CD4-positive, alpha-beta T cell treated with Interleukin-15 for 1 hour (primary cell): Measurements from ENCODE around the gene BMP3.

Source experiments
- DNase-seq: peaks from one replicate; pipeline ENCODE4 v3.0.0-alpha.2; 2020

Gene BMP3

GRCh38 chr4:81042578-81043365, 12.3 kb downstream of the BMP3 start:
- no peak for DNase-seq

- DNase-seq = no peak
Measured at GRCh38 chr4:81049330-81049729, 18.8 kb downstream of the BMP3 start.

DNA sequence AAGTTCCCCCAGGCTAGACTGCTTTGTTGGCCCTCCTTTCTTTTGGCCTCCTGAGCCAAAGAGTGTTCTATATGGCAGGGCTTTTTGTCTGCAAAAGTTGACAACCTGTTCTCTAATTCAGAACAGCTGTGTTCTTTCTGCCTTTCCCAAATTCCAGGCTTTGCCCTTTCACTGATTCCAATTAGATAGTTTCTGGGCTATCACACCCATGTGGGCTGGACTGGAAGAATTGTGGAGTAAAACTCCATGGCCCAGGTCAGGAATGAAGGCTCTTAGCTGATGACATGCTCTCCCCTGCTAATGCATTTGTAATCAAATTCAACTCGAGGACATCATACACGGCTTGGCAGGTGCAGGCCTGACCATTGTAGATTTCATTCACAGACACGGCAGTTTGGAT, 19.4 kb downstream of the BMP3 start:
- no peak for DNase-seq

DNA sequence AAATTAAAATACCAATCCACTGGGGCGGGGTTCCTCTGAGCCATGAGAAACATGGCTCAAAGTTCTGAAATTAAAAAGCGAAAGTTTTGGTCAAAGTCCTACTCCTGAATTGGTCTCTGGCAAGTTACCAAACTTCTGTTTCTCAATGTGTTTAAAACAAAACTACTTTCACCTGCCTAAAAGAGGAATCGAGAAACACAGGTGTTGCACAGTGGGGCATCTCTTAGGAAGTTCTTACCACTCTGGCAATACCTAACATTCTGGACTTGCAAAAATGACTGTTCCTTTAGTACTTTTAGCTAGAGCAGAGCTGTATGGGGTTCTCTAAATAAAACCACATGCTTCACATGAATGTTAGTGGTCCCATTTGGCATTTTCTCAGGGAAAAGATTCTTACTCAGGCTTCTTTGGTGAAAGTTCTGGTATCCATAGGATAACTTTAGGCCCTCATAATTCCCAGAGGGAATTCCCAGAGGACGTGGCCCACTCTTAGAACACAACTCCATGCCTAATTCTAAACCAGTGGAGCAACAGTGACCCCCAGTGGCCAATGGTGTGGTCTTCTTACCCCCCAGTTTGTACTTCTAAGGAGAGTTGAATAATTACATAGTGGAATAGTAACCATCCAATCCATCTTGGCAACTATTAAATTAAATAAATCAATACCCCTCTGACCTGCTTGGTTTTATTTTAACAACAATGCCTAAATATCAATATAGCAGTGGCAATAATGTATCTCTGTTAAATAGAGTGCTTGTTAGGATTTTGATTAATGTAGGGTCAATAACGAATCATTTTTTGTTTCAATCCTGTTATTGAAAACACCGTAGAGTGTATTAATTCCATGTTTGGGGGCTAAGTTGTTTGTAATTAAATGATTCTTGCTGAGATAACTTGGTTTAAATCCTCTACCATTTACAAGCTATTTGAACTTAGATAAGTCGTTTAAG, 21.9 kb downstream of the BMP3 start:
- peak; percentile 21 for DNase-seq

- no peak for DNase-seq
Measured at GRCh38 chr4:81058621-81059020, 28.1 kb downstream of the BMP3 start.

DNA sequence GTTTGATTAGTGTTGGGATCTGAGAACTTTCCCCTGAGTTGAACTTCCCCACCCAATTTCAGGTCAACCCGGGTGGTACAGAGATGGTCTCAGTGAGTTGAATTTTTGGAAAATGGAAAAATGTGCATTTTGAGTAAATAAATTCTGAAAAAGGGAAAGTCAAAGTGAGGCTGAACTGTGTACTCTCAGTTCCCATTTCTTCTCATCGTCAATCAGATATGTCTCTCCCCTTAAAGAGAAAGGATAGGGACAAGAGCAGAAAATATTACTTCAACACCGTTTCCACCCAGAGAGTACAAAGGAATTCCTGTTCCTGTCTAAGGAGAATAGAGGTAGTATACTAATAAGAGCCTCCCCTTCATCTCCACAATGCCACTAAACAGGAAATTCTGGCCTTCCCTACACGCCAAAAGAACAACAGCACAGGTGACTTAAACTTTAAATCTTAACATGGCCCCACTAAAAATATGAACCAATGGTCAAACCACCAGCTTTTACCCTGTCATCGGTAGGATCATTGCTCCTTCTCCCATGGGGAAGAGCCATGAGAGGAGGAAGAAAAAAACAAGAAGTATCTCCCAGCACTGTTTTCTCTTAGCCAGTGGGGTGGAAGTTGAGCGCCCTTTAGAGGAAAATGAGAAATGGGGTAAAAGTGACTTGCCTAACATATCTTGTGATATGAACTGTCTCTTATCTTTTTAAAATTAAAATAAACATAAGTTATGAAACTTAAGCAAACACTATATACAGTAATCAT, 30.3 kb downstream of the BMP3 start:
- no peak for DNase-seq

DNA sequence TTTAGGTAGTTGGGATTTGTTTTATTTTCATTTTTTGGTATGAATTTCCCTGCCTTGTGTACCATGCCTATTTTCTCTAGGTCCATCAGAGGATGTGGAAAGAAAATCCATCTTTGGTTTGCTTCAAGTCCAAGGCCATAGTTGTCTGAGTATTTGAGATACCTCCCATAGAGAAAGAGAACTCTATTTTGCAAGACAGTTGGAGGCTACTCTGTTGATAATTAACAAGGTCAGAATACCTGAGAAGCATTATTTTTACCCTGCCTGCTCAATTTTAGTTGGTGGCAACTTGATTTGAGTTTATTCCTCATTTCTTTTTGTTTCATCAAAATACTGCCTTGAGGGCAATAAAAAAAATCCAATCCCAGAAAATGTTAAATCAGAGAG, 30.8 kb downstream of the BMP3 start:
- no peak for DNase-seq

- DNase-seq = no peak
Measured at GRCh38 chr4:81062001-81062400, 31.5 kb downstream of the BMP3 start.

DNA sequence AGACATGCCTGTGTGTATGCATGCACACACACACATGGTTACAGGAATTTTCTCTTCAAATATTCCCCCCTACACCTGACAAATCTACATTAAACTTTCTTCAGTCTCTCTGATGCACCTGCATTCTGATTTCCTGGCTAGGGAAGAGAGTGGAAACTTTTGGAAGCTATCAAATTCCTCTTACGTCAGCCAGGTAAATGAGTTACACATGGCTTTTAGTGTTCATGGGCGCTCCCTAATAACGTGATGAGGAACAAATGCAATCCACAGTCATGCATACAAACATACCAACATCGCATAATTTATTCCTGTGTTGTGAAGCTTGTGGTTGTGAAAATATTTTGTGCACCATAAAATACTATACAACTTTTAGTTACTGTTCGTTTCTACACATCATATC, 34.9 kb downstream of the BMP3 start:
- no peak for DNase-seq

DNA sequence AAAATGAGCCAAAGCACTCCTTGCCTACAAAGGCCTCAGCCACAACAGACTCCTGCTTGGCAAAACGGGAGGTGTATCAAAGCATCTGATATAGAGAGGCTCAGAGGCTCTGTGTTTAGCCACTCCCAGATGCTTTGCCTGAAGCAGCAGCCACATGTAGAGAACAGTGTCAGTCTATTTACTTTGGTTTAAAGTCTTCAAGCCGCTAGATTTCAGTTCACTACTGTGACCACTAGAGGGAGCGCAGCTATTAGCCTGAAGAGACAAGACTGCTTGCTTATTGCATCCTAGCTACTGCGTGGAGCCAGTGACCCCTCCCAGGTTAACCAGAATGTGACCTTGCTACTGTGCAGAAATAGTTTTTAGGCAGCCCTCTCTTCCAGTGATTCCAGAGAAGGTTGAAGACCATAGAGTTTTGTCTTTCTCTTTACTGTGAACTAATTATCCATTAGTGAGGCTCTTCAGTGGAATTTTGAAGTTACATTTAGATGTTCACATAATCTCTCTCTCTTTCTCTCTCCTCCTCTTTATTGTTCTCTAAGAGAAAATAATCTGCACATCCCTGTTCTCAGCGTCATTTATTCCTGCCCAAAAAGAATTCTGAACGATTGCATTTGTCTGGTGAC, 39.3 kb downstream of the BMP3 start:
- DNase-seq = peak; percentile 44

DNA sequence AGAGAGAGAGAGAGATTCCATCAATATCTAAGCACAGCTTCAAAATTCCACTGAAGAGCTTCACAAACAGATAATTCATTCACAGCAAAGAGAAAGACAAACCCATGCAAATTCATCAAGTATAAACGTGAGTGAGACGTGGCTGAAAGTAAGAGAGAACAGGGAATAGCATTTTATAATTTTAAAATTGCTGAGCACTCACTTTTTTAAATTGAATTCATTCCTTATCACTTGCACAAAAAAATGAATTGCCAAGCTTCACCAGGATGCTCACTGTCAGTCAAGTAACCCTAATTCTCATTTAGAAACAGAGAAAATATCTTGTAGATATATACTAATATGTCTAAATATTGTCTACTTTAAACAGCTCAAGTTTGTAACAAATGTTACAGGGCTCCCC, 40.5 kb downstream of the BMP3 start:
- no peak for DNase-seq

DNA sequence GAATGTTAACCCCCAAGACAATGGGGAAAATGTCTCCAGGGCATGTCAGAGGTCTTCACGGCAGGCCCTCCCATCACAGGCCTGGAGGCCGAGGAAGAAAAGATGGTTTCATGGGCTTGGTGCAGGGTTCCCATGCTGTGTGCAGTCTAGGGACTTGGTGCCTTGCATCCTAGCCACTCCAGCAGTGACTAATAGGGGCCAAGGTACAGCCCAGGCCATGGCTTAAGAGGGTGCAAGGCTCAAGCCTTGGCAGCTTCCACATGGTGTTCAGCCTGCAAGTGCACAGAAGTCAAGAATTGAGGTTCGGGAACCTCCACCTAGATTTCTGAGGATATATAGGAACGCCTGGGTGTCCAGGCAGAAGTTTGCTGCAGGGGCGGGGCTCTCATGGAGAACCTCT, 50.6 kb downstream of the BMP3 start:
- DNase-seq = no peak

DNA sequence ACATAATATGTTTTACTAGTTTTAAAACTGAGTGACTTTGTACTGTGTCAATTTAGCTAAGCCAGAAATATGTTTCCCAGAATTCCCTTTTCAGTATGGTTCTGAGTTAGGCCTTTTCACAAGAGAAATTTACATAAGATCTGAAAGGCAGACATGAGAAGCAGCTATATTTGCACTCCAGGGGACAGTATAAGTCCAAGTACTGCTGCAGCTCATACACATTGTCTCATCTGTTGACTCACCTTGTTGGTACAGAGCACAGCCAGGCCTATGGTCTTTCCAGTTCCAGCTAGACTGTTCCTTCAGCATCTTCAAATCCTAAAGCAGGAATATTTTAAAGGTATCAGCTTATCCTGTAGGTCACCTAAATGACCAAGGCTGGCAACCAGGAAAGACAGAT, 53.5 kb downstream of the BMP3 start:
- no peak for DNase-seq

DNA sequence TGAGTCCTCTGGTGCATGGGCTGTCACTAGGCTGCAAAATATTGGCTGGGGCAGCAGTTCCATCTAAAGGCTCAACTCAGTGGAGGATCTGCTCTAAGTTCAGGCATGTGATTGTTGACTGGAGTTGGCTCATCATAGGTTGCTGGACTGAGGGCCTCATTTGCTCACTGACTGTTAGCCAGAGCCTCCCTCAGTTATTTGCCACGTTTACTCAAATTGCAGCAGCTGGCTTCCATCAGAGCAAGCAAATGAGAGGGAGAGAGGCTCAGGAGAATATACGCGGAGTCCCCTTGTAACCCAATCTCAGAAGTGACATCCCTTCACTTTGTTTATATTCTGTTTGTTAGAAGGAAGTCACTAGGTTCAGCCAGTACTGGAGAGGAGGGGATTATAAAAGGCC, 54.1 kb downstream of the BMP3 start:
- DNase-seq = no peak

- DNase-seq = no peak
Measured at GRCh38 chr4:81085291-81085690, 54.8 kb downstream of the BMP3 start.

GRCh38 chr4:81085979-81086378, 55.5 kb downstream of the BMP3 start:
- no peak for DNase-seq

GRCh38 chr4:81093720-81094401, 63.4 kb downstream of the BMP3 start:
- DNase-seq = no peak

DNA sequence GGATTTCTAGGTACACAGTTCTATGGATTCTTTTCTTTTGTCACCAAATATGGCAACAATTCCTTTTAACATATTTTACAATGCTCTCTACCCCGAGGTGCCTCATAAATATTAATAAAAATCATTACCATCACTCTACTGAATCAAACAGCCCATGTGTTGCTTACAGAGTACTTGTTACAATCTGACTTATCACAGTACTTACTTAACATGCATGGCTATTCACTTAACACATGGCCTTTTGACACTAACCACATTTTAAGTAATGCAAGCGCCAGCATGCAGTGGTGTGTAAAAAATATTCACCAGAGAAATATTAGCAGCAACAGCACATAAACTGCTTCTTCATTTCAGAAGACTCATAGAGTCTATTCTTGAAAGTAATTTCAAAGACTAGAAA, 64.9 kb downstream of the BMP3 start:
- DNase-seq = no peak

DNA sequence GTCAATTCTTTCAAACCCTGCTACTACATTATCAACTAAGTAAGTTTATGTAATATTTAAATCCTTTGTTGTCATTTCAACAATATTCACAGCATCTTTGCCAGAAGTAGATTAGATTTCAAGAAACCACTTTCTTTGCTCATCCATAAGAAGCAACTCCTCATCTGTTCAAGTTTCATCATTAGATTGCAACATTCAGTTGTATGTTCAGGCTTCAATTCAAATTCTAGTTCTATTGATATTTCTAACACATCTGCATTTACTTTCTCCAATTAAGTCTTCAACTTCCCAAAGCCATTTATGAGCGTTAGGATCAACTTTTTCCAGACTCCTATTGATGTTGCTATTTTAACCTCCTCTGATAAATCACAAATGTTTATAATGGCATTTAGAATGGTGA, 66.1 kb downstream of the BMP3 start:
- no peak for DNase-seq

DNA sequence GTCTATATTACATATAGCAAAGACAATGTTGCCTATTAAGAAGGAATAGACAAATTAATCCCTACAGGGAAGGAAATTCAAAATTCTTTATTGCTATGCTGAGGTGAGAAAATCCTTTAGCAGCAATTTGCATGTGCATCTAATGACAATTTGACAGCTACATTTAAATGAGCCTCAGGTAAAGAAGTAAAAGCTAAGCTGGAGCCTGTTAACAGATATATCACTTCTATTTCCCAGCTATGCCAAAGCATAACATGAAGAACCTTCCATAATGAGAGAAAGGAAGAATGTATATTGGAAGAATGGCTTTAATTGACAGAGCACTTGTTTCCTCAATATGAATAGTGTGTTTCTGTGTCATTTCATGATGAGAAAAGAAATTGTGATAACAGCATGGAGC, 71.6 kb downstream of the BMP3 start:
- no peak for DNase-seq

- DNase-seq = no peak
Measured at GRCh38 chr4:81106150-81106549, 75.6 kb downstream of the BMP3 start.
